Endothelial cell (in vitro differentiated cells): ENCODE data around the gene CSTB. TPM values are rescaled to one million over a fixed set of nuclear protein-coding genes. Genes with fewer than 3 reads are reported as not detected.
A peak's percentile ranks its signal among the peaks of the same experiment; 100 is the strongest.

Experiments
- DNase-seq: peaks from one replicate; pipeline ENCODE4 v3.0.0; 2021; ENCODE audit warnings: low spot score
- H3K27ac Mint-ChIP-seq: one replicate; pipeline ENCODE4 v1.8.0; 2021; ENCODE audit warnings: mixed read lengths, inconsistent platforms; ENCODE audit not compliant: unreplicated experiment
- H3K27me3 Mint-ChIP-seq: one replicate; pipeline ENCODE4 v1.8.0; 2021; ENCODE audit warnings: mild to moderate bottlenecking, moderate library complexity, mixed read lengths, inconsistent platforms; ENCODE audit not compliant: unreplicated experiment
- H3K36me3 Mint-ChIP-seq: one replicate; pipeline ENCODE4 v1.8.0; 2021; ENCODE audit warnings: mild to moderate bottlenecking, low read depth, mixed read lengths, inconsistent platforms; ENCODE audit not compliant: unreplicated experiment
- H3K4me1 Mint-ChIP-seq: one replicate; pipeline ENCODE4 v1.8.0; 2021; ENCODE audit warnings: mild to moderate bottlenecking, mixed read lengths, inconsistent platforms; ENCODE audit not compliant: unreplicated experiment
- H3K4me3 Mint-ChIP-seq: one replicate; pipeline ENCODE4 v1.8.0; 2021; ENCODE audit warnings: mild to moderate bottlenecking, mixed read lengths, inconsistent platforms; ENCODE audit not compliant: unreplicated experiment
- H3K9me3 Mint-ChIP-seq: one replicate; pipeline ENCODE4 v1.8.0; 2021; ENCODE audit warnings: mixed read lengths, inconsistent platforms; ENCODE audit not compliant: unreplicated experiment
- CTCF ChIP-seq: fragments of 200-600 bp; sonication (generic); IDR thresholded peaks from one replicate; pipeline ENCODE4 v1.5.0; 2021; ENCODE audit warnings: antibody characterized with exemption; ENCODE audit not compliant: unreplicated experiment
- total RNA-seq: library from RNA; stranded (reverse); fragmentation: NEBNext Ultra II Directional; extraction: Animal tissue kit (Norgen Biotek cat#: 25700); gene quantifications from one replicate; pipeline ENCODE4 v1.2.1, GENCODE V29; 2021; ENCODE audit not compliant: unreplicated experiment

CSTB gene
- total RNA-seq, 1 donor from 2014 or later = 66.5 TPM

GRCh38 chr21:43744725-43745124 lies 31.4 kb downstream of the CSTB start:
- no peak for TF ChIP-seq CTCF
- peak overlapping the region; percentile 71 for H3K27ac Mint-ChIP-seq
- no peaks in the 10 kb centered on the region for H3K9me3 Mint-ChIP-seq
- peaks cover 7% of the 10 kb centered on the region for H3K36me3 Mint-ChIP-seq
- H3K4me3 Mint-ChIP-seq = peak overlapping the region; percentile 29
- DNase-seq = no peak
- H3K4me1 Mint-ChIP-seq = no peaks in the 10 kb centered on the region
- peaks cover 2% of the 10 kb centered on the region for H3K27me3 Mint-ChIP-seq

- Mint-ChIP-seq H3K36me3 (peaks cover 12% of the 10 kb centered on the region), H3K4me1 (peaks cover 7% of the 10 kb centered on the region), H3K27me3 (peaks cover 7% of the 10 kb centered on the region), H3K9me3 (no peaks in the 10 kb centered on the region), H3K27ac (no peak overlapping the region), H3K4me3 (no peak overlapping the region)
- TF ChIP-seq CTCF = no peak
- no peak for DNase-seq
These were observed 32.2 kb downstream of the CSTB start for GRCh38 chr21:43743947-43744346.

GRCh38 chr21:43741423-43742096 lies 34.5 kb downstream of the CSTB start:
- H3K27ac Mint-ChIP-seq = no peak overlapping the region
- H3K9me3 Mint-ChIP-seq = no peaks in the 10 kb centered on the region
- H3K27me3 Mint-ChIP-seq = peaks cover 7% of the 10 kb centered on the region
- peaks cover 12% of the 10 kb centered on the region for H3K36me3 Mint-ChIP-seq
- H3K4me3 Mint-ChIP-seq = no peak overlapping the region
- DNase-seq = no peak
- TF ChIP-seq CTCF = no peak
- H3K4me1 Mint-ChIP-seq = peaks cover 7% of the 10 kb centered on the region

- Mint-ChIP-seq H3K27ac (no peak overlapping the region), H3K36me3 (peaks cover 12% of the 10 kb centered on the region), H3K27me3 (peaks cover 9% of the 10 kb centered on the region), H3K4me1 (peaks cover 7% of the 10 kb centered on the region), H3K9me3 (no peaks in the 10 kb centered on the region), H3K4me3 (no peak overlapping the region)
- no peak for TF ChIP-seq CTCF
- peak; percentile 37 for DNase-seq
These were observed 35.5 kb downstream of the CSTB start for GRCh38 chr21:43740497-43741156.
